ENCODE data around the gene WDR86.

Gene WDR86

DNA sequence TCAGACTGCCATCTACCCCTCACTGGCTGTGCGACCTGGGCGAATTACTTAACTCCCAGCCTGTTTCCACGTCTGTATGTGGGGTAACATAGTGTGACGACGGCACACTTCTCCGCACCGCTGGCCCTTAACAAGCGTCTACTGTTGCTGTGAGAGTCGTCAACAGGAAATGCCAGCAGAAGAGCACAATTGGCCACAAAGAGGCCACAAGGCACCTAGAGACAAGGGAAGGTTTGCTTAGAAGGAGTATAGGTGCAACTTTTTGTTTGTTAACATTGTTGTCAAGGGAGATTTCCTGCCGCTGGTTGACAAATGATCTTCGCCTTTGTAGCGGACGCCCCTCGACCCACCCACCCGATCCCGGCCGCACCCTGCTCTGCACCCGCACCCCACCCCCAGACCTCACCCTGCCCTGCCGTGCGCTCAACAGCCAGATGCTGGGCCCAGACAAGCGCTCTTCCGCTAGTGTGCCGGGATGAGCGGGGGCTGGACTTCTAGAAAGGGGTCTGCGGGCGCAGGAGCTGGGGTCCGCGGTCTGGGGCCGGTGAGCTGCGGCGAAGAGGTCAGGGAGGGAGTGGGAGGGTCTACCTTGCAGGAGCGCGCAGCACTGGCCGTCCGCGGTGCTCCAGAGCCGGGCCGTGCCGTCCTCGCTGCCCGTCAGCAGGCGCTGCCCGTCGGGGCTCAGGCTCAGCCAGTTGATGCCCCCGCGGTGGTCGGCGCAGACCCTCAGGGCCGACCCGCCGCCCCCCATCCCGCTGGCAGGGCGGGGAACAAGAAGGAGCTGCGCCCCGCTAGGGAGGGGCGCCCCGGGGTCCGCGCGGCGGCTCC is 785 bp downstream of the WDR86 start:
- Histone ChIP-seq H3K4me2 (ENCODE audit: low read length) (peak overlapping the region; percentile 94), H3K27me3 (ENCODE audit: control insufficient read depth, insufficient read depth, low read length) (no peaks in the 10 kb centered on the region), H3K9ac (peak overlapping the region; percentile 99), H3K4me1 (peaks cover 55% of the 10 kb centered on the region), H2AFZ (peak overlapping the region; percentile 88), H3K4me3 (ENCODE audit: low read depth, low read length) (peak overlapping the region; percentile 87), H3K36me3 (ENCODE audit: control insufficient read depth, insufficient read depth, low read length) (no peaks in the 10 kb centered on the region), H3K79me2 (no peaks in the 10 kb centered on the region), H3K9me3 (ENCODE audit: control insufficient read depth, low read length) (no peaks in the 10 kb centered on the region), H3K27ac (peak overlapping the region; percentile 99)
- no peak for TF ChIP-seq CTCF (IDR thresholded peaks at IDR 0.05)

- H2AFZ ChIP-seq = peak overlapping the region; percentile 52
- peak overlapping the region; percentile 55 for H3K9ac ChIP-seq
- peaks cover 61% of the 10 kb centered on the region for H3K4me1 ChIP-seq
- no peaks in the 10 kb centered on the region for H3K79me2 ChIP-seq
- no peaks in the 10 kb centered on the region for H3K36me3 ChIP-seq (ENCODE audit: control insufficient read depth, insufficient read depth, low read length)
- H3K9me3 ChIP-seq (ENCODE audit: control insufficient read depth, low read length) = no peaks in the 10 kb centered on the region
- TF ChIP-seq CTCF (IDR thresholded peaks at IDR 0.05) = no peak
- peak overlapping the region; percentile 87 for H3K4me3 ChIP-seq (ENCODE audit: low read depth, low read length)
- peak overlapping the region; percentile 86 for H3K4me2 ChIP-seq (ENCODE audit: low read length)
- no peaks in the 10 kb centered on the region for H3K27me3 ChIP-seq (ENCODE audit: control insufficient read depth, insufficient read depth, low read length)
- H3K27ac ChIP-seq = peak overlapping the region; percentile 99
These were observed 1.4 kb downstream of the WDR86 start for GRCh38 chr7:151408498-151408838.

- no peaks in the 10 kb centered on the region for H3K27me3 ChIP-seq (ENCODE audit: control insufficient read depth, insufficient read depth, low read length)
- no peak overlapping the region for H2AFZ ChIP-seq
- H3K4me1 ChIP-seq = peaks cover 74% of the 10 kb centered on the region
- H3K9me3 ChIP-seq (ENCODE audit: control insufficient read depth, low read length) = no peaks in the 10 kb centered on the region
- TF ChIP-seq CTCF (IDR thresholded peaks at IDR 0.05) = no peak
- peak overlapping the region; percentile 99 for H3K27ac ChIP-seq
- no peak overlapping the region for H3K9ac ChIP-seq
- peak overlapping the region; percentile 3 for H3K4me2 ChIP-seq (ENCODE audit: low read length)
- H3K36me3 ChIP-seq (ENCODE audit: control insufficient read depth, insufficient read depth, low read length) = no peaks in the 10 kb centered on the region
- H3K4me3 ChIP-seq (ENCODE audit: low read depth, low read length) = no peak overlapping the region
- no peaks in the 10 kb centered on the region for H3K79me2 ChIP-seq
These were observed 2.8 kb downstream of the WDR86 start for GRCh38 chr7:151406886-151407583.

DNA sequence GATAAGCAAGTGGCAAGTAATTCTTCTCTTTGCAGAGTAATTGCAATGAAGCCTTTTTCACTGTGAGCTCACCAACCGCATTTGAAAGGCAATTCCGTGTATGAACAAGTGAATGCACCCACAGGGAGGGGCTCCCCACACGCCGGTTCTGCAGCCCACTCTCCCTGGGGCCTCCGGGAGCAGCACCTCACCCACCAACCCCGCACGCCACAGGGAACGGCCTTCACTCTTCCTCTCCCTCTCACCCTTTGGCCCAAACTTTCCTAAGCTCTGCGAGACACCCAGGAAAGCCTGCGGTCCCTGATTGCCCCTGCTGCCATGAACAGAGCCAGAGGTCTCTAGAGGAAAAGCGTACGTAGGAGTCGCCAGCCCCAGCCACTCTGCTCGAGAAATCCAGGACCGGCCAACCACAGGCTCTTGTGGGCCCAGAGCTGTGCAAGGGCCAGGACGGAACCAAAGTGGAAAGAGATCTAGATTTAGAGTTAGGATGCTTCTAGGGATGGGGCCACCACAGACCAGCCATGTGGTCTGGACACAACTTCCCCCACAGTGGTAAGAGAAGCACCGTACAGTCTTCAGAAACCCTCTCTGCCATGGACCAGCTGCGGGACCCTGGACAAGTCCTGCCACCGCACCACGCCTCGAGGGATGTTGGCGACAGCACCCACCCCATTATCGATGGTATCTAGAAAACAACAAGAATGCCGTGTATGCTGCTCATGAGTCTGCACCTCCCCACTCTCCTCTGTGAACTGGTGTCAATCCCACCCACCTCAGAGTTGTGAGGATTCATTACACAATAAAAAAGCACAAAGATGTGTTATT is 3.6 kb downstream of the WDR86 start:
- Histone ChIP-seq H3K27me3 (ENCODE audit: control insufficient read depth, insufficient read depth, low read length) (no peaks in the 10 kb centered on the region), H3K27ac (peak overlapping the region; percentile 99), H3K9ac (no peak overlapping the region), H3K79me2 (no peaks in the 10 kb centered on the region), H3K9me3 (ENCODE audit: control insufficient read depth, low read length) (no peaks in the 10 kb centered on the region), H3K36me3 (ENCODE audit: control insufficient read depth, insufficient read depth, low read length) (no peaks in the 10 kb centered on the region), H3K4me3 (ENCODE audit: low read depth, low read length) (no peak overlapping the region), H3K4me1 (peaks cover 71% of the 10 kb centered on the region), H3K4me2 (ENCODE audit: low read length) (peak overlapping the region; percentile 9), H2AFZ (no peak overlapping the region)
- no peak for TF ChIP-seq CTCF (IDR thresholded peaks at IDR 0.05)

All from parathyroid adenoma (tissue), 2 donors.